ENCODE measurements around the gene LBX2. TPM values are rescaled to one million over a fixed set of nuclear protein-coding genes. Genes with fewer than 3 reads are reported as not detected.
A peak's percentile ranks its signal among the peaks of the same experiment; 100 is the strongest.

Gene LBX2
- total RNA-seq, result 0.98 and 2.9 TPM in 2 replicates

DNA sequence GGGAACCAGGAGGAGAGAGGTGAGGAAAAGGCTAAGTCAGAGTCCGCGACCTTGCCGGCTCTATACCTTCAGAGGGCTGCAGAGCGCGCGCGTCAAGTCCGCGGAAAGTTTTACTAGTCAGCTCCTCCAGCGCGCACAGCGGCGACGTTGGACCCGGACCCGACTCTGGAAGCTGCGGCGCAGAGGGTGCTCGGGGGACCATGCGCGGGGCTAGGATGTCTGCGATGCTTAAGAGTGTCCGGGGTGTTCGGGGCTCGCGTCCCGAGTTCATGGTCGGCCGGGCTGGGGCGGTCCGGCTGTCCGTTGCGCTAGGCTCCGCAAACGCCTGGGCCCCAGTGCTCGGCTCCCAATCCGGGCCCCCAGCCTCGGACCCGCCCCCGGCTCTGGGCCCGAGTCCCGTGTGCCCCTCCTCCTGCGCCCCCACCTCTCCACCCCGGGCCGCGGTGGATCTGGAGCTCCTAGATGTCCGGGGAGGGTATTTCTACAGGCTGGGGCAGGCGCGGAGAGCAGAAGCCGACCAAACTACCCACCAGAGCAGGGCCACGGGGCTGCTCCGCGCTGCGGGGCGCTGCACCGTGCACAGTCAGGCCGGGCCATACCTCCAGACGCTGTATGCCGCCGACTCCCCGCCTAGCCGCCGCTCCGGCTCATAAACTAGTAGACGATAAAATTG, at the start of gene LBX2:
TSS of gene LBX2 (minus strand) at position 337 of the 673 bp plus-strand sequence. CDS start at position 271, 66 bp downstream.
- DNase-seq, result peak; percentile 40

GRCh38 chr2:74548285-74548899, 49.0 kb upstream of the LBX2 start:
- DNase-seq, result no peak

- no peak for DNase-seq
These were observed 46.6 kb upstream of the LBX2 start for GRCh38 chr2:74546004-74546403.

DNA sequence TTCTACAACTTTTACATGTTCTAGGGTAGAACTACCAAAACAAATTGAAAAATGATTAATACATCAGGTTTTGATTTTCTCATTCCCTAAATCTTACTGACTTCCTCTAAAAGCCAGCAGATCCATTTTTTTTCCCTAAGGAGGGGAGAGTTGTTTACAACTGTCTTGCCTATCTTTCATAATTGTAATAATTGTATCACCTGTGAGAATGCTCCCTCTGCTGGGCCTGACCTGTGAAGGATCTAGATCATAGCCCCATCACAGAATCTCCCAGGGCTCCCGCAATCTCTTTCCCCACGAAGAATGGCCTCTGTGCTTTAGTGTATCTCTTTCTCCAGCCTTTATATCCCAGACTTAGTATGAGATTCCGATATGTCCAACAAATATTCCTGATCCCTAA, 45.2 kb upstream of the LBX2 start:
- DNase-seq, result no peak

GRCh38 chr2:74542978-74543377, 43.6 kb upstream of the LBX2 start:
- no peak for DNase-seq

DNA sequence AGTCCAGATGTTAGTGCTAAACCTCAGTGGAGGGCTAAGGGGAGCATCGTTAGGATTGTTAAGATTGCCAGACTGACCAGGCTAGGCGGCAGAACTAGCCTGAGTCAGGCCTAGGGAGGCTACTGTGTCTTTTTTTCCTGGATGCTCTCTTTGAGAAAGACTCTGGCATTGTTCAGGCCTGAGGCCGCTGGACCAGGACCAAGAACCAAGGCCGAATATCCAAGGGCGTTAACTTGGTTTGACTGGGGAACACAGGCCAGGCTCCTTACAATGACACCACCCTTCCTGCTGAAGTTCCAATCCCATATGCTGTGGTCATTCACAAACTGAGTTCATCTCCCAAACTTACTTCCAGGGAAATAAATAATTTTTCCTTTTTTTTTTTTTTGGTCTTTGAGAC, 40.9 kb upstream of the LBX2 start:
- no peak for DNase-seq

GRCh38 chr2:74538881-74539339, 39.5 kb upstream of the LBX2 start:
- DNase-seq, result no peak

GRCh38 chr2:74537140-74537539, 37.7 kb upstream of the LBX2 start:
- no peak for DNase-seq

DNA sequence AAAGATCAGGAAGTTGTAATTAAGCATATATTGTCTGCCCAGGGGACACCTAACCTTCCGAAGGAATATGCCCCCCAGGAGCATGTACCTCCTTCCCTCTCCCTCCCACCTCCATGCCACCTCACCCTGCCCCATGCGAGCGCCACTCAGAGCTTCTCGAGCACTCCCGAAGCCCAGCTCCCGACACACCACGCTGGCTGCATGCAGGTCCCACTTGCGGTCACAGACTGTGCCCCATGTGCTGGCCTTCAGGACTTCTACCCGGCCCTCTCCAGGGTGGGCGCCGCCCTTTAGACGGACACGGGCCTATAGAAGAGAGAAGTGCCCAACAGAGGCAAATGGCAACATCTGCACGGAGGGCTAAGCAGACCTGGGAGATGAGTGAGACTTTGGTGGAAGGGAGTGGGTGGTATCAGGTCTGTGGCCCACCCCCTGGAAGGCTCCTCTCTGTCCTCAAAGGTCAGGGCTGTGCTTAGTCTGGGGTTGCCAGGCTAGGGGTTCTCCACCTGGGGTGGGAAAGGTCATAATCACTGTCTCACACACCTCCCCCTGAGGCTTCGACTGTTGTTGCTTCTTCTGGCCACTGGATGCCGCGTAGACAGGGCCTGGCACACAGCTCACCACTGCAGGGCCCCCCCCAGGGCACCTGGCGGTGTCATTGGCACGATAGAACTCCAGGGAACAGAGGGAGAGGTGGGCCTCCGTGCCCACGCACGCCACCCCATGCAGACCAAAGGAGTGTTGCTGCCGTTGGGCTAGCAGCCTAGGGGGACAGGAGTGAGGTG, 37.0 kb upstream of the LBX2 start:
- no peak for DNase-seq

GRCh38 chr2:74535440-74535965, 36.1 kb upstream of the LBX2 start:
- DNase-seq, result no peak

GRCh38 chr2:74534411-74534810, 35.0 kb upstream of the LBX2 start:
- DNase-seq, result no peak

GRCh38 chr2:74533464-74533863, 34.1 kb upstream of the LBX2 start:
- no peak for DNase-seq

- peak; percentile 66 for DNase-seq
These were observed 32.8 kb upstream of the LBX2 start for GRCh38 chr2:74532222-74532621.

DNA sequence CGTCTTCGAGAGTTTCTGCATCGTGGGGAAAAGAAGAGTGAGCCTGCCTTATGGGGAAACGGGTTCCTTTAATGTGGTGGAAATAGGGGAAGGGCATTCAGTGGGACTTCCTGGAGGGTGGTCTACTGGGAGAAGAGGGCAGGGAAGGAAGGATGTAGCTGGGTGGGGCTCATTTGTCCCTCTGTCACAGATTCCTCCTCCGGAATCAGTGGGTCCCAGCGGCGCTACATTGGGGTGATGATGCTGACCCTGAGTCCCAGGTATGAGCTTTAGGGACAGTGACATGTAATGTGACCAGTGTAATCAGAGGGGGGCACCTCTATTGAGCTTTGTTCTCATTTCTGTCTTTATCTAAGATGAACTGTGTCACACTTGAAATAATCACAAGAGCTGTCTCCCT, 32.3 kb upstream of the LBX2 start:
- DNase-seq, result no peak

DNA sequence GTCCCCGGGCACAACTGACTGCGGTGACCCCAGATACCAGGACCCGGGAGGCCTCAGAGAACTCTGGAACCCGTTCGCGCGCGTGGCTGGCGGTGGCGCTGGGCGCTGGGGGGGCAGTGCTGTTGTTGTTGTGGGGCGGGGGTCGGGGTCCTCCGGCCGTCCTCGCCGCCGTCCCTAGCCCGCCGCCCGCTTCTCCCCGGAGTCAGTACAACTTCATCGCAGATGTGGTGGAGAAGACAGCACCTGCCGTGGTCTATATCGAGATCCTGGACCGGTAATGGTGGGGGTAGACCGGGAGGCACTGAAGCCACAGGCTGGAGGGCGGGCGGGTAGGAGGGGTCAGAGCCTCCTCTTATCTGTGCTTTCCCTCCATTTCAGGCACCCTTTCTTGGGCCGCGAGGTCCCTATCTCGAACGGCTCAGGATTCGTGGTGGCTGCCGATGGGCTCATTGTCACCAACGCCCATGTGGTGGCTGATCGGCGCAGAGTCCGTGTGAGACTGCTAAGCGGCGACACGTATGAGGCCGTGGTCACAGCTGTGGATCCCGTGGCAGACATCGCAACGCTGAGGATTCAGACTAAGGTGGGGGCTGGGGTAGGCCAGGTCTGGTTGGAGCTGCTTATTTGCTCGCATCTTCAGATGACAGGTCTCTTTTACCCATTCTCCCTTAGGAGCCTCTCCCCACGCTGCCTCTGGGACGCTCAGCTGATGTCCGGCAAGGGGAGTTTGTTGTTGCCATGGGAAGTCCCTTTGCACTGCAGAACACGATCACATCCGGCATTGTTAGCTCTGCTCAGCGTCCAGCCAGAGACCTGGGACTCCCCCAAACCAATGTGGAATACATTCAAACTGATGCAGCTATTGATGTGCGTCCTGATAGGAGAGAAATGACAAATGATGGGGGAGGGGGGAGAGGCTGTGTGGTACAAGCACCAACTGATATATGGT, 31.1 kb upstream of the LBX2 start:
- DNase-seq, result peak; percentile 61

GRCh38 chr2:74529357-74530238, 30.2 kb upstream of the LBX2 start, which contains the start of the genes AUP1 and HTRA2:
TSS of gene AUP1 (minus strand) at chr2:74529706. CDS start at chr2:74529629, 77 bp downstream.
TSS of gene HTRA2 (plus strand) at chr2:74529933. CDS start at chr2:74530007, 74 bp downstream.
- DNase-seq, result peak; percentile 98

DNA sequence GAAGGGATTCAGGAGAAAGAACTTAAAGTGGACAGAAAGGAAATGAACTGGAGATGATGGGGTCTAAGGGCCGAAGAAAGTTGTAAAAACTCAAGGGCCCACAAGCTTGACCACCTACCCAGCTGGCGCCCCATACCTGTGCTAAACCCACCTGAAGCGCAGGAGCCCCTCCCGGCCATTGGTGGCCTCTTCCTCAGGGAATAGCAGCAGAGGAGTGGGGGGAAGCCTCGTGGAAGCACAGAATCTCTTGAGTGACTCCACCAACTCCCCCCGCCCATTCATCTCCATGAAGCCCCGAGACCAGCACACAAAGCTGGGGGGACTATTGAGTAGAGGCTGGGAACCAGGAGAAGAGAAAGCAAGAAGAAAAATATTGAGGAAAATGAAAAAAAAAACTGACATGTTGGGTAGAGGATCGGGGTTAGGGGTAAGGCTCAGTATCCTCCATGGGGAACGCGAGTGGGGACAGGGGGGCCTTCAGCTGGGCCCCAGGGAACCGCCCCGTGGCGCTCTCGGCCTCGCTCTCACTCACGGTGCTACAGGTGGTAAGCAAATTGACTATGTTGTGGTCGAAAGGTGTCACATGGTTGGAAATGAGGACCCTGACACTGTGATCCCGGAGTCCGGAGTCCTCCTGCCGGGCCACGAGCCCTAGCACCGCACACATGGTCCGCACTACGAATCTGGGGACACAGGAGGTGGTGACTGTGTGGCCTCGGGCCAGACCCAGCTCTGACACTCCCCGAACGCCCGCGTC, 29.4 kb upstream of the LBX2 start:
- DNase-seq, result no peak

- DNase-seq, result no peak
These were observed 28.3 kb upstream of the LBX2 start for GRCh38 chr2:74527741-74528140.

GRCh38 chr2:74526649-74527230, 27.3 kb upstream of the LBX2 start:
- no peak for DNase-seq
